GM21515 (cell line): ENCODE results near the gene AGT.
"Not testable (repeated sequence)": the region's sequence is repeated elsewhere in the genome, so short reads cannot be mapped to it uniquely, and the experiment has no call there.

Source experiments
- ATAC-seq: cut with Tn5 transposase; IDR thresholded peaks from one replicate; pipeline ENCODE4 v1.9.1; 2021; ENCODE audit not compliant: unreplicated experiment

Gene AGT

DNA sequence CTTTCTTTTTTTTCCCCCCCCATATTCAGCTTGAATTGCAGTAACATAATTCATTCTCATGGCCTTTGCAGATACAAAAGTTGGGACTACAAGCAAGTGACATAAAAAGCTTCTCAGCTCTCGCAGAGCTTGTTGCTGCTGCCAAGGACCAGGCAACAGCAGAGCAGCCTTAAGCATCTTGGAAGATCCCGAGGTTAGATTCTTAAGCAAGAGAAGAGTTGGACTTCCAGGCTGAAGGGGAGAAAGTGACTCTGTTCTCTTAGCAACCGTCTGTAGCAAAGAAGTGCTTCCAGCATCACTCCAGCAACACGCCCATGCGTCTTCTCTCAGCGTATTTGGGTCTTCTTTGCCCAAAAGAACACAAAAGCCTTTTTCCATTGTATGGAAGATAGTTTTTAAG lies 20.7 kb downstream of the AGT start:
- ATAC-seq: no peak

DNA sequence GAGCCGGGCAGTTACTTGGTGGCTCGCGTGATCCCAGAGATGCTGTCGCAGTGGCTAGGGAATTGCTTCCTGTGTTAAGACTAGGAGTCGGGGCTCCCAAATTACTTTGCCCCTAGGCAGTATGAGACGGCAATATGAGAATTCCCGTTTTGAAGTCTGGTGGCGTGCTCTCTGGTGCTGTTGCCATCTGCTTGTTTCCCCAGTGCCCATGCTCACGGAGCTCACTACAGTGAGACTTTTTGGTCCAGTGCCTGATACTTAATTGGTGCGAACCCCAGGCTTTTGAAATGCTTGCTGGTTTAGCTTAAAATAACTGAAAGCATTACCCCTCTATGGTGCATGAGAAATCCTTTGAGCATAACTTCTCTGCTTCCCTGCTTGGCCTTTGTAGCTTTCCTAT lies 22.3 kb downstream of the AGT start:
- no peak for ATAC-seq

DNA sequence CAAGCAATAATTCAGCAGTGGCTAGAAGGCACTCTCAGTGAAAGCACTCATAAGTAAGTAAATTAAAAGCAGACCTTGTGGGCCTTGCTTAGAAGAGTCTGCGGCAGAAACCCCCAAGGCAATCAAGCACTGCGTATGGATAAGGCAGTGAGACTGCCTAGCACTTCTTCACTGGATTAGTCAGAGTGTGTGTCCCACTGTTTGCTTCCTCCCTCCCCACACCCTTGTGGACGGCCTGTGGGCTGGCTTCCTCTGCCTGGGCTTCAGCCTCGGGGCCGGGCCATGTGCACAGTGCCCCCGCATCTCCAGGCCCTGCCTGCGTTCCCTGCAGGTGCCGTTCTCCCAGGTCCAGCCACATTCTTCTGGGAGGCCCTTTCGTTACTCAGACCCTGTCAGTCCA lies 23.8 kb downstream of the AGT start:
- ATAC-seq: no peak

DNA sequence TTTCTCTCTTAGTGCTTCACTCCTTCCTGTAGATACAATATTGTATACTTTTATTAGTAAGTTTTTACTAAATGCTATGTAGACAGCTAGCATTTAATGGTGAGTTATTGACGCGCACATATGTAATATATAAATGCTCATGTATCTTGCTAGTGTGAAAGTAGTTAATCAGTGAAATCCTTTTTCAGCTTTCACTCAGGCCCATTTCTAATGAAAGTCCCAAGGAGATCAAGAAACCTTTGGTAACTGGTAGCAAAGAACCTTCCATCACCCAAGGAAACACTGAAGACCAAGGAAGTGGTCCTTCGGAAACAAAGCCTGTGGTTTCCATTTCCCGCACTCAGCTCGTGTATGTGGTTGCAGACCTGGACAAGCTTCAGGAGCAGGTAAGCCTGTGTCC lies 27.2 kb downstream of the AGT start:
- no peak for ATAC-seq

- ATAC-seq: no peak
Observed at GRCh38 chr1:230684998-230685397, 28.9 kb downstream of the AGT start.

- no peak for ATAC-seq
Observed at GRCh38 chr1:230684146-230684545, 29.8 kb downstream of the AGT start.

- no peak for ATAC-seq
Observed at GRCh38 chr1:230682882-230683610, 30.9 kb downstream of the AGT start.

DNA sequence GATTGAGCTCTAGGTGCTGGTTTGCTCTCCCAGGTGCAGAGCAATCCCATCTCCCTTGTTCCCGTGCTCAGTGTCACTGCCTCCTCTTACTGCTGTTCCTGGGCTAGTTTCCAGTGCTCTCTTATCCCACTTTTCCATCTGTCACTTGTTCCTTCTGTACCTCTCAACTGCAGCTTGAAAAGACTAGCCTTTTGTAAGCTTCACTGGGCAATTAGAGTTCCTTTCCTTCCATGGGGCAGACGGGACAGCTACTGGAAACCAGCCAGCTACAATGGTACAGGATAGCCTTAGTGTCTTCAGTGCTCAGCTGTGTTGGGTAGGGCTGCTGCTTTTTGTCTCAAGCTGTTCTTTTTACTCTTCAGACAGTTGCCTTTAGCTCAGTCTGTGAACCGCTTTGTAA lies 31.6 kb downstream of the AGT start:
- ATAC-seq: no peak

- no peak for ATAC-seq
Observed at GRCh38 chr1:230681599-230681998, 32.3 kb downstream of the AGT start.

- no peak for ATAC-seq
Observed at GRCh38 chr1:230680300-230681025, 33.5 kb downstream of the AGT start.

DNA sequence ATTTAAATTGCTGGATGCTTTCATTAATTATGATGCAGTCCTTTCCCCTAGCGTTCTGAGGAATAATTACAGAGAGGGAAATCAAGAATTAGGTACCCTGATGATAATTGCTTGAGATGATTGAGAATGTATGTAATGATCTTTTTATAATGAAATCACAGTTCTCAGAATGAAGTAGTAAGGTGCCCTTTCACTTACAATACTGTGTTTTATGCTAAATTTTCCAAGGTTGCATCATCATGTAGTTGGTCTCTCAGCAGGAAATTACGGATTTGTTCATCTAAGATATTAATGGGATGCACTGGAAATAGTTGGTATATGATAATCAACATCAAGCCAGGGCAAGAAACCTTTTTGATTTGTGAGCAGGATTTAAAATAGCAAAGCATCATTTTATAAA lies 34.1 kb downstream of the AGT start:
- no peak for ATAC-seq

GRCh38 chr1:230679192-230679591 lies 34.7 kb downstream of the AGT start:
- ATAC-seq: no peak

DNA sequence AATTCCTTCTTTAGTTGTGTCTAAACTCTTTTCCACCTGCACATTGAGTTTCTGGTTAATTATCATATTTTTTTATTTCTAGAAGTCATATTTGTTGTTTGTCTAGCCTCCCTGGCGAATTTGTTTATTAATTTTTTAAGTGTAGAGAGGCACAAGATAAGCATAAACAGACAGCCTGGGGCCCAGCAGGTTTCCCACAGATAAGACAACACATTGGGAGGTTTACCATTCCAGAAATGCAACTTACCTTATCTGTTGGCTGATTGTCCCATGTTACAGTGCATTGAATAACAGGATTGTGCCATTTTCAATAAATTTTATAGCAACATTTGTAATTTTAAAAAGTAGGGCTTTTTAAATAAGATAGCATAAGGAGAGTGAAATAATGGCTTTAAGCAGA lies 36.7 kb downstream of the AGT start:
- no peak for ATAC-seq

DNA sequence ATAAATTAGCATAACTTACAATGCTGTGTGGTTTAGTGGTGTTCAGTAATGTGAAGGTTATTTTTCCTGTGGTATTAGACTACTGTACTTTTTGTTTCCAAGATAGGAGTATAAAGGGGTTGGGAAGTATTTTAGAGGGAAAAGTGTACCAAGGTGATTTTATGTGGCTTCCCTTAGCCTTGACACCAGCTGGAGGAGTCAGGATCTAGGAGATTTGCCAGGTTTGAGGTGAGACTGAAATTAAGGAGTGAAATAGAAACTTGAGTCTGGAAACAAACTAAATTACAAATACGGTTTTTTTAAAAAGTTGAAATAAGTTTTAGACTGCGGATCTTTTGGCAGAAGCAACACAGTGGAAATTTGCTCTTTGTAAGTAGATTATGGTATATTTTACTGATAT lies 39.3 kb downstream of the AGT start:
- ATAC-seq: no peak

DNA sequence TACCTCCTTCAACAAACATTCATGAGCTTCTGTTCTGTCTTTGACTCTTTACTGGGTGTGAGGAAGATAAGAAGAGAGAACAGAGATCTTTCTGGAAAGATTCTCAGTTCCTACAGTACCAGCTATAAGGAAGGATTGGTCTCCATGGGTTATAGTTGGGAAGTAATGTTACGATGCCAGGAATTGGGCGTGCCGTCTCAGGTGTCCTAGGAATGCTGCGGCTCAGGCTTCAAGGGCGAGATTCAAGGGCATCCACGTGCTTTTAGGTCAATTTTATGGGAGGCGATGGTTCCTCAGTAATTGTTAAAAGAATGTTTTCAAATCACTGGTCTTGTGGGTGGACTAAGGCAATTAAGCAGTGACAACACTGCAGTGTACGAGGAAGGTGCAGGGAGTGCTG lies 44.4 kb downstream of the AGT start:
- ATAC-seq: no peak

GRCh38 chr1:230668227-230668626 lies 45.7 kb downstream of the AGT start:
- ATAC-seq: no peak

DNA sequence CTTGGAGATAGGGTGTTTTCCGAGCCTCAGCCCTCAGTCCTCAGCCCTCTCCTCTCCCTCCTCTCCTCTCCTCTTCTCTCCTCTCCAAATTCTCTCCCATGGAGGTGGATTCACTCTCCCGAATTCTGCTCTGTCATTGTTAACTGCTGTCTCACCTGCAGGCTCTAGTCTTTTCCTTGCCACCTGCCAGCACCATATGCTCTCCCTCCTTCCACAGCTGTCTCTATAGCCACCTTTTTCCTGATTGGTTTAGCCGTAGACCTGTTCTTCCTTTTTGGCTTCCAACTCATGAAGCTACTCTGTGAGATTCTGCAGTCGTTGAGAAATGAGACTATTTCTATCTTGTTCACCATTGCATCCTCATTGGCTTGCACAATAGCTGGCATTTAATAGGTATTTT lies 51.9 kb downstream of the AGT start:
- ATAC-seq: no peak

DNA sequence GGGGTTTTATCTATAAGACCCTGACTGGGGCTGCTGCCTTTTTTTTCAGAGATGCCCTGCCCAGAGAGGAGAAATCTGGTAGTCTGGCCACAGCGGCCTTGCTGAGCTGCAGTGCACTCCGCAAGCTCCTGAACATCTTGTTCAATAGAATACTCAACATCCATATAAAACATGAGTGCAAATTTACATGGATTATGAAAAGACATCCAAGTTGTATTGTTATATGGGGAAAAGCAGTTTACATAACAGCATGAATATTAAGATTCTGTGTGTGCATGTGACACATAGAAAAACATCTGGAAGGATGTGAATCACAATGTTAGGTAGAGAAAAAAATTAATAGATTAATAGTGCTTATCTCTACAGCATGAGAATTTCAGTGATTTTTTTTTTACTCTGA lies 55.2 kb downstream of the AGT start:
- no peak for ATAC-seq

DNA sequence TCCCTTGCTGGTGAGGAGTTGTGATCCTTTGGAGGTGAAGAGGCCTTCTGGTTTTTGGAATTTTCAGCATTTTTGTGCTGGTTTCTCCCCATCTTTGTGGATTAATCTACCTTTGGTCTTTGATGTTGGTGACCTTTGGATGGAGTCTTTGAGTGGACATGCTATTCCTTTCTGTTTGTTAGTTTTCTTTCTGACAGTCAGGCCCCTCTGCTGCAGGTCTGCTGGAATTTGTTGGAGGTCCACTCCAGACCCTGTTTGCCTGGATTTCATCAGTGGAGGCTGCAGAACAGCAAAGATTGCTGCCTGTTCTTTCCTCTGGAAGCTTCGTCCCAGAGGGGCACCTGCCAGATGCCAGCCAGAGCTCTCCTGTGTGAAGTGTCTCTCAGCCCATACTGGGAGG lies 55.8 kb downstream of the AGT start:
- not testable (repeated sequence) for ATAC-seq

- ATAC-seq: not testable (repeated sequence)
Observed at GRCh38 chr1:230656719-230657118, 57.2 kb downstream of the AGT start.
